ENCODE results near the gene LRFN2.

The LRFN2 gene

GRCh38 chr6:40348591-40348990 lies 238.6 kb downstream of the LRFN2 start:
- TF ChIP-seq, protein P1, sequence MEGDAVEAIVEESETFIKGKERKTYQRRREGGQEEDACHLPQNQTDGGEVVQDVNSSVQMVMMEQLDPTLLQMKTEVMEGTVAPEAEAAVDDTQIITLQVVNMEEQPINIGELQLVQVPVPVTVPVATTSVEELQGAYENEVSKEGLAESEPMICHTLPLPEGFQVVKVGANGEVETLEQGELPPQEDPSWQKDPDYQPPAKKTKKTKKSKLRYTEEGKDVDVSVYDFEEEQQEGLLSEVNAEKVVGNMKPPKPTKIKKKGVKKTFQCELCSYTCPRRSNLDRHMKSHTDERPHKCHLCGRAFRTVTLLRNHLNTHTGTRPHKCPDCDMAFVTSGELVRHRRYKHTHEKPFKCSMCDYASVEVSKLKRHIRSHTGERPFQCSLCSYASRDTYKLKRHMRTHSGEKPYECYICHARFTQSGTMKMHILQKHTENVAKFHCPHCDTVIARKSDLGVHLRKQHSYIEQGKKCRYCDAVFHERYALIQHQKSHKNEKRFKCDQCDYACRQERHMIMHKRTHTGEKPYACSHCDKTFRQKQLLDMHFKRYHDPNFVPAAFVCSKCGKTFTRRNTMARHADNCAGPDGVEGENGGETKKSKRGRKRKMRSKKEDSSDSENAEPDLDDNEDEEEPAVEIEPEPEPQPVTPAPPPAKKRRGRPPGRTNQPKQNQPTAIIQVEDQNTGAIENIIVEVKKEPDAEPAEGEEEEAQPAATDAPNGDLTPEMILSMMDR (IDR thresholded peaks at IDR 0.05) = no peak
- H3K27ac ChIP-seq = no peak overlapping the region

DNA sequence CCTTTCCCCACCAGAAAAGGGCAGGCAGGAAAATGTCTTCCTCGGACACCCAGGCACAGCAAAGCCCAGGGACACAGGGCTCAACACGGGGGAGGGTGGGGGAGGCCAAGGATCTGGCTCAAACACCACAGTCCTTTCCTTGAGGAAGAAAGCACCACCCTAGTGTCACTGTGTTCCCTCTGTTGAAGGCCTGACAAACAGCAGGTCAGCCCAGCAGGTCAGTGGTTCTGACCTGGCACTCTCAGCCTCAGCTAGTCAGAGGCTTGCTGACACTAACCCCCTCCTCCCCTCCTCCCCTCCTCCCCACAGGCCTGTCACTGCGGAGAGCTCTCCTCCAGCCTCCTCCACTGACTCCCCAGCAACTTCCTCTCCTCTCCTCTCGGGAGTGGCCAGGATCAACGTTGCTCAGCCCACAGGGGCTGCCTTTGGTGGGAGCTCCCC lies 239.6 kb downstream of the LRFN2 start:
- TF ChIP-seq, protein P1 (IDR thresholded peaks at IDR 0.05) = no peak
- no peak for TF ChIP-seq ZFX (IDR thresholded peaks at IDR 0.05; ENCODE audit: borderline replicate concordance)
- H3K27ac ChIP-seq = no peak overlapping the region

DNA sequence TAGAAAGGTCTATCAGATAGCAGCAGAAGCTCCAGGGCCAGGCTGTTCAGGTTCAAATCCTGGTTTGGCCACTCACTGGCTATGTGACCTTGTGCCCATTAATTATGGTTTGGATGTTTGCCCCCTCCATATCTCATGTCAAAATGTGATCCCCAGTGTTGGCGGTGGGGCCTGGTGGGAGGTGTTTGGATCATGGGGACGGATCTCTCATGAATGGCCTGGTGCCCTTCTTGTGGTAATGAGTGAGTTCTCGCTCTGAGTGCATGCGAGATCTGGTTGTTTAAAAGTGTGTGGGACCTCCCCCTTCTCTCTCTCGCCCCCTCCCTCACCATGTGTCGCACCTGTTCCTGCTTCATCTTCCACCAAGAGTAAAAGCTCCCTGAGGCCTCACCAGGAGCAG lies 240.9 kb downstream of the LRFN2 start:
- TF ChIP-seq, protein P1 (IDR thresholded peaks at IDR 0.05) = no peak
- no peak for TF ChIP-seq ZFX (IDR thresholded peaks at IDR 0.05; ENCODE audit: borderline replicate concordance)
- no peak overlapping the region for H3K27ac ChIP-seq

DNA sequence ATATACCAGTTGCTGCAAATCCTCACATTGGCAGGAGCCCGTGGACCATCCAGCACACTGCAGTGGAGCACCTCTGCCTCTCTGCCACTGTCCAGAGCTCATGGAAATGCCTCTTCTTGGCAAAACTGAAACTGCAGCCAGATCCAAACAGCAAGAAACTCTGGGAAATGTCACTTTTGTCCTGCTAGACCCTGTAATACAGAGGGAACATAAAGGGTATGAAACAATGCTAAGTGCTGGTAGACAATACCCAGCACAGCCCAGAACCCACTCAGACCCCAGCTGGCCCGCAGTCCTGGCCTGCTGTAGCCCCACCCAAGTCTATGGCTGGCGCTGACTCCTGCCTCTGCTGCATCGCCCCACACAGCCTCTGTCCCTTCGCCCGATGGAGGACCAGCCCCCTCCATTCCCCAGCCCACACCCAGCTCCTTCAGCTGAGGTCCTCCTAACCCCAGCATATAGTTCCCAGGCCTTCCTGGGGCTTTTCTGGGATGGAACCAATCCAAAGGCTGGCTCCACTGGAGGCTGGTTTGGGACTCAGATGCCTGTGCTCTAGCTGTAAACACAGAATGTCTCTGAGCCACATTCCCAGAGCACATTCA lies 242.5 kb downstream of the LRFN2 start:
- TF ChIP-seq ZFX (IDR thresholded peaks at IDR 0.05; ENCODE audit: borderline replicate concordance) = no peak
- TF ChIP-seq, protein P1 (IDR thresholded peaks at IDR 0.05) = no peak
- H3K27ac ChIP-seq = no peak overlapping the region

DNA sequence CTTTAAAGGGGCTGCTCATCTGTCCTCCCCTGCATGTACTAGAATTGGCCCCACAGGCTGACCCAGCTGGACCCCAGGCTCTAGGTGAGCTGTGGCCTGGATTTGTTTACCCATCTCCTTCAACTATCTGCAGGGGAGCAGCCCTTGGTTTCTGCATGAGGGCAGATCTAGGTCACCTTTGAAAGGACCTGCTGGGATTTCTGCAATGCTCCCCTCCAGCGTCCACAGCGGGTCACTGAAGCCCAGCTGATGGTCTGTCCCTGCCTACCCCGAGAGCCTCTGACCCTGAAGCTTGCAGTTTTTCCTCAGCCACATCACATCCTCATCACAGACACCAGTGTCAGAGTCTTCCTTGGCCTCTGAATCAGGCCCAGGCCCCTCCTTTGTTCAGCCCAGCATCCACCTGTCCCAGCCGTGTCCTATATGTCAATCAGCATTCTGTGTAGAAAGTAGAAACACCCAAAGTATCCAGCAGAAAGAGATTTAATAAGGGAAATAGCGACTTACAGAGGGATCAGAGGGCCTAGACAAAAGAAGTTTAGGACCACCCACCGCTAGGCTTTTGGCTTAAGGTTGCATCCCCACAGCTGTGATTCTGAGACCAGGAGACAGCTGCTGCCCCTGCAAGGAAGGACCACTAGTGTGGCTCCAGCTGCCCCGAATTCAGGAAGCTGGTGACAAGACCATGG lies 243.1 kb downstream of the LRFN2 start:
- TF ChIP-seq, protein P1 (IDR thresholded peaks at IDR 0.05) = no peak
- TF ChIP-seq ZFX (IDR thresholded peaks at IDR 0.05; ENCODE audit: borderline replicate concordance) = no peak
- no peak overlapping the region for H3K27ac ChIP-seq

DNA sequence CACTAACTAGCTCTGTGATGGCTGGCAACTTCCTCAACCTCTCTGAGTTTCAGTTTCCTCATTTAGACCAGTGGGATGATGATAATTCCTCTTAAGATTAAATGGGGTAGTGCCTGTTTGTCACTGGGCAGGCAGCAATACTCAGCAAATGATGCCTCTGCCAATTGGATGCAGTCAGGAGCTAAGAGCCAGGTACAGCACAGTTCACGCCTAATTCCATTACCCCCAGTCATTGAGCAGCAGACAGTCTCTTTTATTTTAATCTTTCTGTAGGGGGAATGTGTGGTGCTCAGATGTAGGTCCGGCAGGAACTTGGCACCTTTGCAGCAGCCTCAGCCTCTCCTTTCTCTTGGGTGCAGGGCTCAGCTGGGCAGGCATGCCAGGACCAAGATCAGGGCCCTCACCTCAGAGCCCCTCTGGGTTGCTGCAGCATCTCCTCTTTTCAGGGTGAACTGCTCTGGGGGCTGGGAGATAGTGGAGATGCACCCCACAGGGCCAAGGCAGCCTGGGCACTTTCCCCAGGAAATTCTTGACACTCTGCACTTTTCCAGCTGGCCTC lies 243.8 kb downstream of the LRFN2 start:
- no peak overlapping the region for H3K27ac ChIP-seq

More for the DNA sequence above, 243.8 kb downstream of the LRFN2 start:
- no peak for TF ChIP-seq ZFX (IDR thresholded peaks at IDR 0.05; ENCODE audit: borderline replicate concordance)
- TF ChIP-seq, protein P1 (IDR thresholded peaks at IDR 0.05) = no peak

Measured in 22Rv1 (cell line).